Activated CD4-positive, alpha-beta T cell treated with anti-CD3 and anti-CD28 coated beads, Interleukin-2, amount 50 U/mL, for 16 hours (primary cell): ENCODE measurements around the gene WDR91.
"Not testable (repeated sequence)": the region's sequence is repeated elsewhere in the genome, so short reads cannot be mapped to it uniquely, and the experiment has no call there.

Experiments used
- DNase-seq: peaks from one replicate; pipeline ENCODE4 v3.0.0-alpha.2; 2020

WDR91 gene

GRCh38 chr7:135211179-135211945 lies at the start of gene WDR91:
TSS of gene WDR91 (minus strand) at chr7:135211526. CDS start at chr7:135211502, 24 bp downstream.
- DNase-seq: peak; percentile 96

GRCh38 chr7:135260470-135260869 lies 49.1 kb upstream of the WDR91 start:
- DNase-seq: no peak

GRCh38 chr7:135259702-135260101 lies 48.4 kb upstream of the WDR91 start:
- no peak for DNase-seq

GRCh38 chr7:135258585-135258984 lies 47.3 kb upstream of the WDR91 start:
- DNase-seq: no peak

GRCh38 chr7:135257790-135258189 lies 46.5 kb upstream of the WDR91 start:
- DNase-seq: no peak

GRCh38 chr7:135253851-135254771 lies 42.8 kb upstream of the WDR91 start:
- no peak for DNase-seq

GRCh38 chr7:135251496-135252391 lies 40.4 kb upstream of the WDR91 start:
- peak; percentile 7 for DNase-seq

- no peak for DNase-seq
These were observed 37.2 kb upstream of the WDR91 start for GRCh38 chr7:135248546-135248945.

- DNase-seq: no peak
These were observed 36.6 kb upstream of the WDR91 start for GRCh38 chr7:135247746-135248471.

- DNase-seq: no peak
These were observed 35.0 kb upstream of the WDR91 start for GRCh38 chr7:135246191-135246825.

- no peak for DNase-seq
These were observed 34.2 kb upstream of the WDR91 start for GRCh38 chr7:135245226-135246190.

- DNase-seq: no peak
These were observed 30.9 kb upstream of the WDR91 start for GRCh38 chr7:135242096-135242684.

- DNase-seq: no peak
These were observed 29.1 kb upstream of the WDR91 start for GRCh38 chr7:135240441-135240840.

- no peak for DNase-seq
These were observed 27.9 kb upstream of the WDR91 start for GRCh38 chr7:135239263-135239662.

- DNase-seq: peak; percentile 14
These were observed 26.9 kb upstream of the WDR91 start for GRCh38 chr7:135238112-135238744.

GRCh38 chr7:135236727-135237126 lies 25.4 kb upstream of the WDR91 start:
- no peak for DNase-seq

GRCh38 chr7:135235841-135236240 lies 24.5 kb upstream of the WDR91 start:
- no peak for DNase-seq

GRCh38 chr7:135234727-135235126 lies 23.4 kb upstream of the WDR91 start:
- no peak for DNase-seq

- DNase-seq: not testable (repeated sequence)
These were observed 22.8 kb upstream of the WDR91 start for GRCh38 chr7:135234095-135234494.
